A549 (cell line): ENCODE data around the gene LILRA6.
"Not testable (repeated sequence)": the region's sequence is repeated elsewhere in the genome, so short reads cannot be mapped to it uniquely, and the experiment has no call there.

Source experiments
- CEBPB ChIP-seq, 2 experiments: fragments of >200 bp in 1 of 2; sonication (Bioruptor Twin) in 1 of 2; formaldehyde crosslinking in 1 of 2; IDR thresholded peaks; 2 replicates each; pipeline ENCODE4 v1.6.1; 2012 to 2016
- EP300 ChIP-seq, 2 experiments: fragments of >200 bp; sonication (Bioruptor Twin); formaldehyde crosslinking; IDR thresholded peaks; 2 replicates in 1 of 2; 3 replicates in 1 of 2; pipeline ENCODE4 v1.6.1; 2016 to 2017
- FOSL2 ChIP-seq, 2 experiments: fragments of 450-650 bp in 1 of 2; fragments of >200 bp in 1 of 2; sonication (Bioruptor Twin) in 1 of 2; formaldehyde crosslinking; IDR thresholded peaks; 2 replicates each; pipeline versions ENCODE4 v1.5.0 to v1.6.1; 2016 to 2020; ENCODE audit warnings: mild to moderate bottlenecking in 1 of 2, moderate library complexity in 1 of 2
- NFE2L2 ChIP-seq: fragments of 150-350 bp; conservative IDR thresholded peaks from 2 replicates; pipeline ENCODE4 v1.6.1; 2014; ENCODE audit warnings: low read length
- POLR2A ChIP-seq: IDR thresholded peaks from 2 replicates; pipeline ENCODE4 v1.6.1; 2012; ENCODE audit warnings: mild to moderate bottlenecking, low read length
- RARB ChIP-seq: fragments of 250-450 bp; sonication (Bioruptor Pico); IDR thresholded peaks from 2 replicates; pipeline ENCODE4 v1.8.0; 2021; ENCODE audit warnings: mild to moderate bottlenecking, moderate library complexity
- TF ChIP-seq, protein P1 (sequence below): fragments of >200 bp; sonication (Bioruptor Twin); formaldehyde crosslinking; IDR thresholded peaks from 3 replicates; pipeline ENCODE4 v1.5.1; 2016
- TF ChIP-seq, protein P2 (sequence below): fragments of 450-650 bp; IDR thresholded peaks from 2 replicates; pipeline ENCODE4 v1.6.1; 2014; ENCODE audit warnings: antibody characterized with exemption

DNA sequence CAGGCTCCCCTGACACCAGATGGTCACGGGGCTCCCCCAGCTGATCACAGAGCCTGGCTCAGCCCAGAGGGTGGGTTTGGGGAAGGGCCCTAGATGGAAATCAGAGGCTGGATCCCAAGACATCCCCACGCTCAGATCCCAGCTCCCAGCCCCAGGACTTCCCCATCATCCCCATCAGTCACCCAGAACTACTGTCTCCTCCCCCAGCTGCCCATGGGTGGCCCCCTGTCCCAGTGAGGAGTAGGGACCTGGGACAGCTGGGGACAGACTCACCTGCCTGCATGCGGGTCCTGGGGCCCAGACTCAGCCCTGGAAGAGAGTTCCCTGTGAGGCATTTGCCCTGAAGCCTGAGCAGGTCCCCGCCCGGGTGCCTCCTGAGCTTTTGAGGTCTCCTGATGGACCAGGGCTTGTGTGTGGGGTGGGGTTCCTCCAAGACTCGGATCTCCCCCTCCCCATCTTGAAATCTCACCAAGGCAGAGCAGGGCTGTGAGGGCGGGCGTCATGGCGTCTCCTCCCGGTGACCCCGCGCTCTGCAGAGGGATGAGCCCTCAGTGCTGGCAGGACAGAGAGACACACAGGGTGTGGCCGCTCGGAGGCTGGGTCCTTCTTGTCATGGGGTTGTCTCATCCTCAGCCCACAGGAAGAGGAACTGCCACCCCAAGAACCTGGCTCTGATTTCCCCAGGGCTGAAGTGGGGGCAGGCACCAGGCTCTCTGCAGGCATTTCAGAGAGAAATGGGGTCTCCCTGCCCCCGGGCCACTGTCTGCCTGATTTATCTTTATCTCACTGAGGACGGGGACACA is 19.9 kb downstream of the LILRA6 start, which contains the start of gene LILRB3:
- TF ChIP-seq EP300 (IDR thresholded peaks at IDR 0.05); RARB (CRISPR knock-in tag); POLR2A; FOSL2 (IDR thresholded peaks at IDR 0.05); FOSL2 (CRISPR knock-in tag; IDR thresholded peaks at IDR 0.05); NFE2L2; CEBPB (IDR thresholded peaks at IDR 0.05): not testable (repeated sequence)
- TF ChIP-seq, protein P1, sequence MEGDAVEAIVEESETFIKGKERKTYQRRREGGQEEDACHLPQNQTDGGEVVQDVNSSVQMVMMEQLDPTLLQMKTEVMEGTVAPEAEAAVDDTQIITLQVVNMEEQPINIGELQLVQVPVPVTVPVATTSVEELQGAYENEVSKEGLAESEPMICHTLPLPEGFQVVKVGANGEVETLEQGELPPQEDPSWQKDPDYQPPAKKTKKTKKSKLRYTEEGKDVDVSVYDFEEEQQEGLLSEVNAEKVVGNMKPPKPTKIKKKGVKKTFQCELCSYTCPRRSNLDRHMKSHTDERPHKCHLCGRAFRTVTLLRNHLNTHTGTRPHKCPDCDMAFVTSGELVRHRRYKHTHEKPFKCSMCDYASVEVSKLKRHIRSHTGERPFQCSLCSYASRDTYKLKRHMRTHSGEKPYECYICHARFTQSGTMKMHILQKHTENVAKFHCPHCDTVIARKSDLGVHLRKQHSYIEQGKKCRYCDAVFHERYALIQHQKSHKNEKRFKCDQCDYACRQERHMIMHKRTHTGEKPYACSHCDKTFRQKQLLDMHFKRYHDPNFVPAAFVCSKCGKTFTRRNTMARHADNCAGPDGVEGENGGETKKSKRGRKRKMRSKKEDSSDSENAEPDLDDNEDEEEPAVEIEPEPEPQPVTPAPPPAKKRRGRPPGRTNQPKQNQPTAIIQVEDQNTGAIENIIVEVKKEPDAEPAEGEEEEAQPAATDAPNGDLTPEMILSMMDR, result not testable (repeated sequence)
- TF ChIP-seq, protein P2, sequence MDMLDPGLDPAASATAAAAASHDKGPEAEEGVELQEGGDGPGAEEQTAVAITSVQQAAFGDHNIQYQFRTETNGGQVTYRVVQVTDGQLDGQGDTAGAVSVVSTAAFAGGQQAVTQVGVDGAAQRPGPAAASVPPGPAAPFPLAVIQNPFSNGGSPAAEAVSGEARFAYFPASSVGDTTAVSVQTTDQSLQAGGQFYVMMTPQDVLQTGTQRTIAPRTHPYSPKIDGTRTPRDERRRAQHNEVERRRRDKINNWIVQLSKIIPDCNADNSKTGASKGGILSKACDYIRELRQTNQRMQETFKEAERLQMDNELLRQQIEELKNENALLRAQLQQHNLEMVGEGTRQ, result not testable (repeated sequence)
